Measurements from ENCODE around the gene PDHX. TPM values are rescaled to one million over a fixed set of nuclear protein-coding genes. Genes with fewer than 3 reads are reported as not detected.

Gene PDHX
- polyA plus RNA-seq, 3 donors = 9.3 to 19.5 (median 17.5) TPM

DNA sequence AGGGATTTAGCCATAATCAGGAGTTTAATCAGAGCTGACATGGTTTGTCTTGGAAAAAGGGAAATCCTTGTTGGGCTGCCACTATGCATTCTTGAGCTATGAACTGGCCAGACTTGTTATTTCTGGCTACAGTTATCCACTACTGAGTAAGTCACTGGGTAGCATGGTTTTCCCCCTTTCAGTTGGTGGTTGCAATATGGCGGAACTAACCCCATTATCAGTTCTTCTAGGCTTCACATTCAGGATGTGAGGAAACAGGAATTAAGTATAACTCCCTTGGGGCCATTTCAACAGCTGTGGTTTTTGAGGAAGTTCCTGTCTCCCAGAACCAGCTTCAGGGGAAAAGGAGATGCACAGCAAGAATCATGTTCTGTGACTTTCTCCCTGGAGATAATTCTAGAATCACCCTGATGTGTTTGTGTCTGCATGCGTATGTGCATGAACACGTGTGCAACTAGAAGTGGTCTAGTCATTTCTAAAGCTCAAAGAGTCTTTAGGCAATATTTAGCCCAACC, 119.5 kb downstream of the PDHX start:
- no CpG with 5 or more reads among the region's 3 CpGs for WGBS (ENCODE audit: insufficient coverage)
- H3K36me3 Mint-ChIP-seq = peaks cover 16 to 17% of the 10 kb centered on the region in 2 donors
- intact Hi-C loops (cut with micrococcal nuclease) = loop anchor here in 1 of 2 donors (5.0 to 10.0 kb wide), 2 partner anchors 34 to 381 kb away; no protein-coding TSS in a partner anchor
- Histone ChIP-seq H2AFZ (ENCODE audit: insufficient read depth, low read depth, low read length, poor library complexity, severe bottlenecking) (no peak overlapping the region), H4K20me1 (ENCODE audit: insufficient read depth, low read length) (no peaks in the 10 kb centered on the region), H3K9me3 (replicated peaks in 1 of 2; ENCODE audit: control insufficient read depth in 1 of 2, insufficient read depth in 1 of 2, low read length in 2 of 2) (no peaks in the 10 kb centered on the region), H3K4me3 (replicated peaks in 1 of 3; ENCODE audit: low read depth in 2 of 3, low read length in 3 of 3) (peak overlapping the region in 1 of 3 experiments; percentile 24), H3K4me1 (ENCODE audit: control insufficient read depth in 1 of 2, insufficient read depth in 2 of 2, low read length in 2 of 2) (peaks cover 27 to 29% of the 10 kb centered on the region in 2 donors), H3K27me3 (ENCODE audit: control insufficient read depth in 2 of 2, insufficient read depth in 2 of 2, low read length in 2 of 2) (no peaks in the 10 kb centered on the region), H3K79me2 (ENCODE audit: insufficient read depth, low read length) (no peaks in the 10 kb centered on the region), H3K36me3 (replicated peaks in 1 of 2; ENCODE audit: control insufficient read depth in 1 of 2, insufficient read depth in 2 of 2, low read length in 2 of 2) (no peaks in the 10 kb centered on the region), H3K27ac (ENCODE audit: low read depth in 1 of 2, low read length in 2 of 2) (peak overlapping the region; percentile 5 to 94), H3K4me2 (replicated peaks; ENCODE audit: extremely low read depth, low read length, poor library complexity, severe bottlenecking) (no peak overlapping the region), H3K9ac (ENCODE audit: insufficient read depth, low read length, poor library complexity, severe bottlenecking) (peak overlapping the region; percentile 9)
- peaks cover 45% of the 10 kb centered on the region for H3K4me1 Mint-ChIP-seq
- no peak overlapping the region for H3K4me3 Mint-ChIP-seq
- no peaks in the 10 kb centered on the region for H3K27me3 Mint-ChIP-seq (ENCODE audit: low read depth in 3 of 3)
- H3K27ac Mint-ChIP-seq = peak overlapping the region; percentile 89 to 96 (median 94)
- TF ChIP-seq, protein P1, sequence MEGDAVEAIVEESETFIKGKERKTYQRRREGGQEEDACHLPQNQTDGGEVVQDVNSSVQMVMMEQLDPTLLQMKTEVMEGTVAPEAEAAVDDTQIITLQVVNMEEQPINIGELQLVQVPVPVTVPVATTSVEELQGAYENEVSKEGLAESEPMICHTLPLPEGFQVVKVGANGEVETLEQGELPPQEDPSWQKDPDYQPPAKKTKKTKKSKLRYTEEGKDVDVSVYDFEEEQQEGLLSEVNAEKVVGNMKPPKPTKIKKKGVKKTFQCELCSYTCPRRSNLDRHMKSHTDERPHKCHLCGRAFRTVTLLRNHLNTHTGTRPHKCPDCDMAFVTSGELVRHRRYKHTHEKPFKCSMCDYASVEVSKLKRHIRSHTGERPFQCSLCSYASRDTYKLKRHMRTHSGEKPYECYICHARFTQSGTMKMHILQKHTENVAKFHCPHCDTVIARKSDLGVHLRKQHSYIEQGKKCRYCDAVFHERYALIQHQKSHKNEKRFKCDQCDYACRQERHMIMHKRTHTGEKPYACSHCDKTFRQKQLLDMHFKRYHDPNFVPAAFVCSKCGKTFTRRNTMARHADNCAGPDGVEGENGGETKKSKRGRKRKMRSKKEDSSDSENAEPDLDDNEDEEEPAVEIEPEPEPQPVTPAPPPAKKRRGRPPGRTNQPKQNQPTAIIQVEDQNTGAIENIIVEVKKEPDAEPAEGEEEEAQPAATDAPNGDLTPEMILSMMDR (IDR thresholded peaks at IDR 0.05) = no peak
- H3K9me3 Mint-ChIP-seq = peaks cover 0 to 15% (median 5%) of the 10 kb centered on the region in 7 donors
- peak; percentile 90 to 98 (median 97) for DNase-seq

DNA sequence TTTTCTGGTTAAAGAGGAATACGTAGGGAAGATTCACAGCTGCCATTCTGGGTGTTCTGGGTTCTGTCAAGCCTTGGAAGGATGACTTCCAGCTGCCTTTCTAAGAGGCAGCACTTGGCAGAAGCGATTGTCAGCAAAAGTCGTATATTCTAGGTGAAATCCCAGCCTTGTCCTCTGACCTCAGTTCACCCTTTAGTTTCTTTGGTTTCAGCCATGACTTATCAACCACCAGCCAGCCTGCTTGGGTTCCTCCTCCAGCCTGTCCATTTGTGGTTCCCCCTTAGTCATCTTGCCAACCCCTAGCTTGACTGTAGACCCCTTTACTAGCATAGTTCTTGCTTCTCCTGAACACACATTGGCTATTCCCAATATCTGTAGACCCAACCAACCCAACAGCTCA, 120.2 kb downstream of the PDHX start:
- H3K79me2 ChIP-seq (ENCODE audit: insufficient read depth, low read length) = no peaks in the 10 kb centered on the region
- H3K27me3 ChIP-seq (ENCODE audit: control insufficient read depth in 2 of 2, insufficient read depth in 2 of 2, low read length in 2 of 2) = no peaks in the 10 kb centered on the region
- H3K27ac Mint-ChIP-seq = peak overlapping the region; percentile 89 to 96 (median 94)
- peak overlapping the region; percentile 9 for H3K9ac ChIP-seq (ENCODE audit: insufficient read depth, low read length, poor library complexity, severe bottlenecking)
- no peaks in the 10 kb centered on the region for H3K36me3 ChIP-seq (replicated peaks in 1 of 2; ENCODE audit: control insufficient read depth in 1 of 2, insufficient read depth in 2 of 2, low read length in 2 of 2)
- 68% methylated on average over 3 of the region's 3 CpGs for WGBS (ENCODE audit: insufficient coverage)
- peaks cover 13 to 14% of the 10 kb centered on the region in 2 donors for H3K36me3 Mint-ChIP-seq
- H3K9me3 ChIP-seq (replicated peaks in 1 of 2; ENCODE audit: control insufficient read depth in 1 of 2, insufficient read depth in 1 of 2, low read length in 2 of 2) = no peaks in the 10 kb centered on the region
- H3K4me3 Mint-ChIP-seq = no peak overlapping the region
- peak overlapping the region; percentile 40 to 94 for H3K27ac ChIP-seq (ENCODE audit: low read depth in 1 of 2, low read length in 2 of 2)
- H3K4me2 ChIP-seq (replicated peaks; ENCODE audit: extremely low read depth, low read length, poor library complexity, severe bottlenecking) = no peak overlapping the region
- intact Hi-C loops (cut with micrococcal nuclease) = loop anchor here in 1 of 2 donors (5.0 to 10.0 kb wide), 2 partner anchors 34 to 382 kb away; no protein-coding TSS in a partner anchor
- peak; percentile 50 to 88 (median 72) for DNase-seq
- TF ChIP-seq, protein P1 (IDR thresholded peaks at IDR 0.05) = no peak
- H3K9me3 Mint-ChIP-seq = peaks cover 0 to 15% (median 5%) of the 10 kb centered on the region in 7 donors
- peak overlapping the region in 1 of 3 experiments; percentile 0 for H3K4me3 ChIP-seq (replicated peaks in 1 of 3; ENCODE audit: low read depth in 2 of 3, low read length in 3 of 3)
- H3K27me3 Mint-ChIP-seq (ENCODE audit: low read depth in 3 of 3) = no peaks in the 10 kb centered on the region
- no peaks in the 10 kb centered on the region for H4K20me1 ChIP-seq (ENCODE audit: insufficient read depth, low read length)
- H2AFZ ChIP-seq (ENCODE audit: insufficient read depth, low read depth, low read length, poor library complexity, severe bottlenecking) = no peak overlapping the region
- peaks cover 43% of the 10 kb centered on the region for H3K4me1 Mint-ChIP-seq
- H3K4me1 ChIP-seq (ENCODE audit: control insufficient read depth in 1 of 2, insufficient read depth in 2 of 2, low read length in 2 of 2) = peaks cover 22 to 26% of the 10 kb centered on the region in 2 donors
